GM12875 (cell line): ENCODE results near the gene MCF2L.

ENCODE experiments used
- H3K4me3 ChIP-seq: one replicate; pipeline ENCODE4 v1.5.1; 2011; ENCODE audit warnings: low read depth, low read length, control low read depth
- TF ChIP-seq, protein P1 (sequence below): IDR thresholded peaks from 2 replicates; pipeline ENCODE4 v1.5.1; 2011; ENCODE audit warnings: low read depth, mild to moderate bottlenecking, control low read depth, inconsistent platforms, low read length, moderate library complexity, borderline replicate concordance; ENCODE audit not compliant: insufficient read depth

MCF2L gene

DNA sequence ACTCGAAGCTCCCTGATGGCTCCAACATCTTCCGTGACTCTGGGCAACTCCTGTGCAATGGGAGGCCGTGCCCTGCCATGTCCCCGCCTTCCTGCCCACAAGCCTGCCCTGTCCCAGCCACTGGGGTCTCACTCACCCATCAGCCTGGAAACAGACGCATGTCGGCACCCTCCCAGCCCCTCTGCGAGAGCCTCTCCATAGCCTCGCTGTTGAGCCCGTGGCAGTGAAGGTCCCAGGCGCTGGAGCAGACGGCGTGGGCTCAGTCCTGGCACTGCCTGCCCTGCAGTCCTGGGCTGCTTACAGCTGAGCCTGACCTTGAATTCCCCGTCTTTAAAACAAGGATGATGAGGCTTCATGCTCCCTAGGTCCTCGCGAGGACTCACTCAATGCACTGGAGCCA lies 37.0 kb downstream of the MCF2L start:
- H3K4me3 ChIP-seq: no peak overlapping the region

DNA sequence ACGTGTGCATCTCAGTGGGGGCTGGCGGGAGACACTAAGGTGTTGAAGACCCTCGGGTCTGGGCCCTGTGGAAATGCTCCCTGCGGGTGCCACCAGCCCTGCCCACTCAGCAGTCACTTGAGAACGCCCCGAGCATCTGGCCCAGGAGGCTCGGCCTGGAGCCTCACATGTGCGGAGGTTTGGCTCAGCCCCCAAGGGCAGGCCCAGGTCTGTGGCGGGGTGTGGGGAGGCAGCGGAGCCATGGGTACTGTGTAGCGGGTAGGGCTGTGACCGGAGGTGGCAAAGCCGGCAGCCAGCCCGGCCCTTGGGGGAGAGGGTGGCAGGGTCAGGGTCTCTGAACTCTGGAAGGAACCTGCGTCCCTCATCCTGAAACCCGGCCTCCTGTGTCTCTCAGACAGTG lies 37.6 kb downstream of the MCF2L start:
- no peak overlapping the region for H3K4me3 ChIP-seq
- TF ChIP-seq, protein P1, sequence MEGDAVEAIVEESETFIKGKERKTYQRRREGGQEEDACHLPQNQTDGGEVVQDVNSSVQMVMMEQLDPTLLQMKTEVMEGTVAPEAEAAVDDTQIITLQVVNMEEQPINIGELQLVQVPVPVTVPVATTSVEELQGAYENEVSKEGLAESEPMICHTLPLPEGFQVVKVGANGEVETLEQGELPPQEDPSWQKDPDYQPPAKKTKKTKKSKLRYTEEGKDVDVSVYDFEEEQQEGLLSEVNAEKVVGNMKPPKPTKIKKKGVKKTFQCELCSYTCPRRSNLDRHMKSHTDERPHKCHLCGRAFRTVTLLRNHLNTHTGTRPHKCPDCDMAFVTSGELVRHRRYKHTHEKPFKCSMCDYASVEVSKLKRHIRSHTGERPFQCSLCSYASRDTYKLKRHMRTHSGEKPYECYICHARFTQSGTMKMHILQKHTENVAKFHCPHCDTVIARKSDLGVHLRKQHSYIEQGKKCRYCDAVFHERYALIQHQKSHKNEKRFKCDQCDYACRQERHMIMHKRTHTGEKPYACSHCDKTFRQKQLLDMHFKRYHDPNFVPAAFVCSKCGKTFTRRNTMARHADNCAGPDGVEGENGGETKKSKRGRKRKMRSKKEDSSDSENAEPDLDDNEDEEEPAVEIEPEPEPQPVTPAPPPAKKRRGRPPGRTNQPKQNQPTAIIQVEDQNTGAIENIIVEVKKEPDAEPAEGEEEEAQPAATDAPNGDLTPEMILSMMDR: no peak

More for the DNA sequence above, 37.0 kb downstream of the MCF2L start:
- TF ChIP-seq, protein P1: no peak

DNA sequence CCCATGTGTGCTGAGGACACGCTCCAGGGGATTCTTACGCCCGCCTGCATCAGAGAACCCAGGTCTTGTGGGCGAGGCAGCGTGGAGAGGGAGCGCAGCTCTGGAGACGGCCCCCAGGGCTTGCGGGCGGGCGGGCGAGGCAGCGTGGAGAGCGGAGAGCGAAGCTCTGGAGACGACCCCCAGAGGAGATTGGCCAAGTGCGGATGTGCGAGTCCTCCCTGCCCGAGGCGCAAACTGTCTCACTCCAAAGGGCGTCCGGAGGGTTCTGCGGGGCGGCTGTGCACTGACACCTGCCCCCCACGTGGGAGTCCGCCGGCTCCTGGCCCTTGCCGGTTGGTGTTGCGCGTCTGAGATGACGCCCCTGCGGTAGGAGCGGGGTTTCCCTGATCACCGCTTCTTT lies 39.8 kb downstream of the MCF2L start:
- no peak overlapping the region for H3K4me3 ChIP-seq
- TF ChIP-seq, protein P1: no peak

DNA sequence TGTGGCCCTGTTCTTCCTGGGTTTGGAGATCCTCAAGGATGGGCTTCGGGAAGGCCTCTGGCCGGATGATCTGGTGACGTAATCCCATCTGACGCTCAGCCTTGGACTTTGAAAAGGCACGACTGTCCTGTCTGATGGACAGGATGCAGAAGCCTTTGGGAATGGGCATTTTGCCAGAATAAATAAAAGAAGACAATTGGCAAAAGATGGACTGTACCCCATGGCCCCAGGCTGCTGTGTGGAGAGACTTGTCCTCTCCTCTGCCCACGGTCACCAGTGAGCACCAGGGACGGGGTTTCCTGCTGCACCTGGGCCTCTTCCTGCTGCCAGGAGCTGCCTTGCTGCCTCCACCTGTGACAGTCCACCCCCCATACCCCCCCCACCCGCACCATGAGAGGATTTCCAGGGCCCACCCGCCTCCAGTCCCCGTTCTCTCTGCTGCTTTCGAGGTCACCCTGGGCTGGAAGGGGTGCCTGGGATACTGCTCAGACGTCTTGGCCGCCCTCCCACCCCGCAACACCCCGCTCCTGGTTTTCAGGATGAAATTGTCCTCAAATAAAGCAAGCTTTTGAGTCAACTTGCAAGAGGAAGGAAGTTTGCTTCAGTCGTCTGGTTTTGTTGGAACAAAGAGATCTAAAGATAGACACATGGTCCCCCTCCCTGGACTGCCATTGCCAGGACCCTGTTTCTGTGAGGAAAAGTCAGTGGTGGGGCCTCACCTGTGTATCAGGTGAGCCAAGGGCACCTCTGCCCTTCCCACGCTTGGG lies 40.9 kb downstream of the MCF2L start:
- no peak overlapping the region for H3K4me3 ChIP-seq
- TF ChIP-seq, protein P1: no peak

DNA sequence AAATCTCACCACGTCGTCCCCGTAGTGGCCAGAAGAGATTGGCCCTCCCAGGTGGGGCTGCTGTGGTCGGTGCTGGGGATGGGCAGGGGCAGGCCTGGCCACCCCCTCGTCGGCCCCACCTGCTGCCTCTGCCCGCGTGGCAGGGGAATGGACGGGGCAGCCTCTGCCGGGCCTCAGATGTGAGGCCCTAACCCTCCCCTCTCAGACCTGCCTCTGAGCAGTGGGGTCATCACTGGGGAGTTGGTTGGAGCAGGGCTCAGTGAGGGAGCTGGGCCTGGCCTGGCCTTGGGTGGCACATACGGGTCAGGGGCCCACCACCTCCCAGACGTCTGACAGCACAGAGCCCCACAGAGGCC lies 41.5 kb downstream of the MCF2L start:
- H3K4me3 ChIP-seq: no peak overlapping the region
- TF ChIP-seq, protein P1: no peak

DNA sequence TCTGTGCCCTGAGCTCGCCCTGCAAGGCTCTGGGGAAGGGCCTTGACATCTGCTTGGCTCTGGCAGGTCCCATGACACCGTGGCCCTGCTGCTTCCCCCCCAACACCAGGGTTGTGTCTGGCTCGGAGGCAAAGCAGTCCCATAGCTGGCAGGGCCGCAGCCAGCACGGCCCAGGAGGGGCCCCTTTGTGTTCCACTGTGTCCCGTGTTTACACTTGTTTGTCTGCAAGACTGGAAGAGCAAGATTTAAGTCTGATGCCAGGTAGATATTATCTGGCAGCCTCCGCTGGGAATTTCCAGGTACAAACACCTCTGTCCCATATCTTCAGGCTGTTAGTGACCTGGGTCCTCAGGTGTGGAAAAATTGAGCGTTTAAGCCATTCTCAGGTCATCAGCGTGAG lies 44.3 kb downstream of the MCF2L start:
- no peak overlapping the region for H3K4me3 ChIP-seq
- TF ChIP-seq, protein P1: no peak
